Mesenchymal stem cell (in vitro differentiated cells and primary cell): ENCODE data around the gene GNG4.
"Not testable (repeated sequence)": the region's sequence is repeated elsewhere in the genome, so short reads cannot be mapped to it uniquely, and the experiment has no call there.

Experiments
- DNase-seq: peaks from one replicate; pipeline ENCODE4 v3.0.0-alpha.2; 2013
- H2AFZ ChIP-seq: one replicate; pipeline ENCODE4 v1.6.1; 2013; ENCODE audit warnings: low read depth, mild to moderate bottlenecking, control low read depth, inconsistent platforms, low read length, moderate library complexity
- H2AK5ac ChIP-seq: 2 replicates; pipeline ENCODE4 v1.6.1; 2013; ENCODE audit warnings: low read length, moderate library complexity, mild to moderate bottlenecking, inconsistent platforms; ENCODE audit not compliant: severe bottlenecking
- H2BK120ac ChIP-seq: one replicate; pipeline ENCODE4 v1.6.1; 2013; ENCODE audit warnings: low read depth, mild to moderate bottlenecking, inconsistent platforms, low read length, moderate library complexity
- H2BK12ac ChIP-seq, 2 experiments: one replicate each; pipeline ENCODE4 v1.6.1; 2013; ENCODE audit warnings: inconsistent platforms in 2 of 2, low read length in 2 of 2, mild to moderate bottlenecking in 2 of 2, moderate library complexity in 2 of 2, control low read depth in 1 of 2
- H2BK15ac ChIP-seq: one replicate; pipeline ENCODE4 v1.6.1; 2013; ENCODE audit warnings: mild to moderate bottlenecking, low read depth, inconsistent platforms; ENCODE audit not compliant: poor library complexity, severe bottlenecking
- H2BK5ac ChIP-seq: 2 replicates; pipeline ENCODE4 v1.6.1; 2013; ENCODE audit warnings: low read depth, mild to moderate bottlenecking, low read length, control low read depth, inconsistent platforms; ENCODE audit not compliant: poor library complexity, severe bottlenecking
- H3K14ac ChIP-seq, 2 experiments: one replicate each; pipeline ENCODE4 v1.6.1; 2013; ENCODE audit warnings: inconsistent platforms in 2 of 2, low read length in 2 of 2, control low read depth in 1 of 2, mild to moderate bottlenecking in 1 of 2, moderate library complexity in 1 of 2
- H3K18ac ChIP-seq, 2 experiments: one replicate each; pipeline ENCODE4 v1.6.1; 2013; ENCODE audit warnings: inconsistent platforms in 2 of 2, low read length in 2 of 2, control low read depth in 1 of 2, low read depth in 1 of 2, mild to moderate bottlenecking in 1 of 2
- H3K23ac ChIP-seq, 2 experiments: one replicate each; pipeline ENCODE4 v1.6.1; 2013; ENCODE audit warnings: inconsistent platforms in 2 of 2, low read length in 2 of 2, mild to moderate bottlenecking in 2 of 2, moderate library complexity in 2 of 2, control low read depth in 1 of 2
- H3K27ac ChIP-seq: 2 replicates; pipeline ENCODE4 v1.5.1; 2013; ENCODE audit warnings: mild to moderate bottlenecking, moderate library complexity, low read length, control low read depth, inconsistent platforms; ENCODE audit not compliant: poor library complexity, severe bottlenecking
- H3K27me3 ChIP-seq, 2 experiments: 2 replicates each; pipeline versions ENCODE4 v1.6.1 to v1.7.0; 2013; ENCODE audit warnings: low read length in 2 of 2, mild to moderate bottlenecking in 2 of 2, moderate library complexity in 2 of 2, control low read depth in 1 of 2, inconsistent platforms in 1 of 2; ENCODE audit not compliant: control insufficient read depth in 1 of 2, insufficient read depth in 1 of 2
- H3K36me3 ChIP-seq, 2 experiments: 2 replicates each; pipeline versions ENCODE4 v1.6.1 to v1.7.0; 2013; ENCODE audit warnings: low read length in 2 of 2, control low read depth in 1 of 2, inconsistent platforms in 1 of 2, low read depth in 1 of 2, mild to moderate bottlenecking in 1 of 2; ENCODE audit not compliant: insufficient read depth in 2 of 2, control insufficient read depth in 1 of 2
- H3K4ac ChIP-seq, 2 experiments: one replicate each; pipeline ENCODE4 v1.6.1; 2013; ENCODE audit warnings: inconsistent platforms in 2 of 2, low read length in 2 of 2, mild to moderate bottlenecking in 2 of 2, moderate library complexity in 2 of 2, control low read depth in 1 of 2, low read depth in 1 of 2
- H3K4me1 ChIP-seq: 2 replicates; pipeline ENCODE4 v1.6.1; 2013; ENCODE audit warnings: low read depth, low read length, control low read depth; ENCODE audit not compliant: control insufficient read depth, insufficient read depth
- H3K4me2 ChIP-seq: 2 replicates; pipeline ENCODE4 v1.6.1; 2013; ENCODE audit warnings: low read length, mild to moderate bottlenecking, inconsistent platforms; ENCODE audit not compliant: poor library complexity, severe bottlenecking
- H3K4me3 ChIP-seq, 2 experiments: 2 replicates each; pipeline versions ENCODE4 v1.5.1 to v1.7.0; 2013; ENCODE audit warnings: low read length in 2 of 2, mild to moderate bottlenecking in 2 of 2, control low read depth in 1 of 2, low read depth in 1 of 2; ENCODE audit not compliant: insufficient read depth in 1 of 2
- H3K79me1 ChIP-seq: replicated peaks from 2 replicates; pipeline ENCODE4 v1.6.1; 2013; ENCODE audit warnings: mild to moderate bottlenecking, control low read depth, low read length, inconsistent platforms; ENCODE audit not compliant: poor library complexity, severe bottlenecking
- H3K9ac ChIP-seq: 2 replicates; pipeline ENCODE4 v1.7.0; 2013; ENCODE audit warnings: mild to moderate bottlenecking, low read length, moderate library complexity
- H3K9me3 ChIP-seq: 2 replicates; pipeline ENCODE4 v1.7.0; 2013; ENCODE audit warnings: mild to moderate bottlenecking, low read length; ENCODE audit not compliant: control insufficient read depth
- H4K8ac ChIP-seq: one replicate; pipeline ENCODE4 v1.6.1; 2013; ENCODE audit warnings: inconsistent platforms, mild to moderate bottlenecking, low read length, moderate library complexity
- H4K91ac ChIP-seq: one replicate; pipeline ENCODE4 v1.6.1; 2013; ENCODE audit warnings: mild to moderate bottlenecking, low read length, inconsistent platforms
- WGBS: methylation state at CpG from one replicate; pipeline ENCODE4 v1.1.7; 2013; ENCODE audit warnings: mixed read lengths; 5-methylcytosine and 5-hydroxymethylcytosine counted together

The GNG4 gene

GRCh38 chr1:235638612-235639011 lies 11.0 kb downstream of the GNG4 start:
- H3K4me3 ChIP-seq, H4K91ac ChIP-seq, H2BK12ac ChIP-seq, H2BK120ac ChIP-seq, H3K18ac ChIP-seq, H2AFZ ChIP-seq, H3K4me2 ChIP-seq, H3K79me1 ChIP-seq, DNase-seq, H3K9ac ChIP-seq, H3K36me3 ChIP-seq, H3K4ac ChIP-seq, H3K14ac ChIP-seq, H3K9me3 ChIP-seq, H3K4me1 ChIP-seq, H3K23ac ChIP-seq, H3K27ac ChIP-seq, H2AK5ac ChIP-seq, H4K8ac ChIP-seq, H2BK15ac ChIP-seq, H2BK5ac ChIP-seq: not testable (repeated sequence)
- H3K27me3 ChIP-seq: peaks cover 28 to 66% of the 10 kb centered on the region in 2 experiments
- 100% methylated on average over 1 of the region's 2 CpGs for WGBS

DNA sequence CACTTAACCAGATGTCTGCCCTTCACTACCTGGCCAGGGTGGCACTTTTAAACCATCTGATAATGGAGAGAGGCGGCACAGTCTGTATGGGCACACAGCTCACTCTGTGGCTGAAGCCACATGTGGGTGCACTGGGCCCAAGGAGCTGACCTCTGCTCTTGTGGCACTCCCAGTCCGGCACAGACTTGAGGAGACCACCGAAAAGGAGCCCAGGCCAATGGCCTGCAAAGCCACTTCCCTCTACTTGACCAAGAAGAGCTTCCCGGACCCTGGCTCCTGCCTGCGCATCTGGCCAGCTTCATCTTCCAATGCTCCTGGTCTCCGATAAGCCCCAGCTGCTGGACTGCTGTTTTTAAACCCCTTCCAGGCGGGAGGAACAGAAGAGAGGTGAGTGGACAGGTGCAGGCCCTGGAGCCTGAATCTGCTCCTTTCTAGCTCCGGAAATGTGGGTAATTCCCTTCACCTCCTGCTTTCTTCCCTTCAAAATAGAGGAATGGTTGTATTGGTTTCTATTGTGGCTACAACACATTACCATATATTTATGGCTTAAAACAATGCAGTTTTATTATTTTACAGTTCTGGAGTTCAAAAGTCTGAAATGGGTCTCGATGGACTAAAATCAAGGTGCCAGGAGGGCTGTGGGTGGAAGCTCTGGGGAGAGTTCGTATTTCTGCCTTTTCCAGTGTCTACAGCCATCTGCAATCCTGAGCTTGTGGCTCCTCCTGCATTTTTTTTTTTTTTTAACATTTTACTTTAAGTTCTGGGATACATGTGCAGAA lies 11.6 kb downstream of the GNG4 start:
- Histone ChIP-seq H4K91ac (no peak overlapping the region), H3K9ac (no peak overlapping the region), H3K4ac (no peak overlapping the region), H3K4me2 (no peak overlapping the region), H3K23ac (no peak overlapping the region), H2BK12ac (no peak overlapping the region), H2BK120ac (no peak overlapping the region), H3K27ac (no peak overlapping the region), H2AK5ac (no peak overlapping the region), H2AFZ (no peak overlapping the region), H3K18ac (no peak overlapping the region), H4K8ac (no peak overlapping the region), H2BK15ac (no peak overlapping the region), H3K14ac (no peak overlapping the region), H3K27me3 (peaks cover 28 to 60% of the 10 kb centered on the region in 2 experiments), H3K9me3 (no peaks in the 10 kb centered on the region), H2BK5ac (no peak overlapping the region), H3K4me1 (peaks cover 12% of the 10 kb centered on the region), H3K79me1 (no peaks in the 10 kb centered on the region), H3K36me3 (no peaks in the 10 kb centered on the region), H3K4me3 (no peak overlapping the region)
- no peak for DNase-seq
- 79% methylated on average over 8 of the region's 10 CpGs for WGBS

GRCh38 chr1:235635938-235636662 lies 13.5 kb downstream of the GNG4 start:
- Histone ChIP-seq H3K18ac (no peak overlapping the region), H2AK5ac (no peak overlapping the region), H3K27me3 (peaks cover 24 to 45% of the 10 kb centered on the region in 2 experiments), H3K14ac (no peak overlapping the region), H3K79me1 (no peaks in the 10 kb centered on the region), H2BK12ac (no peak overlapping the region), H3K9ac (no peak overlapping the region), H4K91ac (no peak overlapping the region), H3K4me1 (peaks cover 10% of the 10 kb centered on the region), H2AFZ (no peak overlapping the region), H3K4ac (no peak overlapping the region), H3K23ac (no peak overlapping the region), H3K9me3 (no peaks in the 10 kb centered on the region), H2BK15ac (peak overlapping the region; percentile 6), H3K27ac (no peak overlapping the region), H3K4me2 (no peak overlapping the region), H4K8ac (no peak overlapping the region), H3K4me3 (no peak overlapping the region), H3K36me3 (no peaks in the 10 kb centered on the region), H2BK5ac (no peak overlapping the region), H2BK120ac (no peak overlapping the region)
- 73% methylated on average over 12 of the region's 12 CpGs for WGBS
- DNase-seq: no peak
